ENCODE measurements around the gene SHISA9.

- TF ChIP-seq, protein P1, sequence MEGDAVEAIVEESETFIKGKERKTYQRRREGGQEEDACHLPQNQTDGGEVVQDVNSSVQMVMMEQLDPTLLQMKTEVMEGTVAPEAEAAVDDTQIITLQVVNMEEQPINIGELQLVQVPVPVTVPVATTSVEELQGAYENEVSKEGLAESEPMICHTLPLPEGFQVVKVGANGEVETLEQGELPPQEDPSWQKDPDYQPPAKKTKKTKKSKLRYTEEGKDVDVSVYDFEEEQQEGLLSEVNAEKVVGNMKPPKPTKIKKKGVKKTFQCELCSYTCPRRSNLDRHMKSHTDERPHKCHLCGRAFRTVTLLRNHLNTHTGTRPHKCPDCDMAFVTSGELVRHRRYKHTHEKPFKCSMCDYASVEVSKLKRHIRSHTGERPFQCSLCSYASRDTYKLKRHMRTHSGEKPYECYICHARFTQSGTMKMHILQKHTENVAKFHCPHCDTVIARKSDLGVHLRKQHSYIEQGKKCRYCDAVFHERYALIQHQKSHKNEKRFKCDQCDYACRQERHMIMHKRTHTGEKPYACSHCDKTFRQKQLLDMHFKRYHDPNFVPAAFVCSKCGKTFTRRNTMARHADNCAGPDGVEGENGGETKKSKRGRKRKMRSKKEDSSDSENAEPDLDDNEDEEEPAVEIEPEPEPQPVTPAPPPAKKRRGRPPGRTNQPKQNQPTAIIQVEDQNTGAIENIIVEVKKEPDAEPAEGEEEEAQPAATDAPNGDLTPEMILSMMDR (IDR thresholded peaks at IDR 0.05) = no peak
- no peak for TF ChIP-seq POLR2A (IDR thresholded peaks at IDR 0.05; ENCODE audit: low read depth)
- no peak for TF ChIP-seq EP300 (IDR thresholded peaks at IDR 0.05)
These were observed 202.6 kb downstream of the SHISA9 start for GRCh38 chr16:13103831-13104530.

Data from esophagus muscularis mucosa (tissue), 4 donors.